Measurements from ENCODE around the gene PRSS58.

The PRSS58 gene

DNA sequence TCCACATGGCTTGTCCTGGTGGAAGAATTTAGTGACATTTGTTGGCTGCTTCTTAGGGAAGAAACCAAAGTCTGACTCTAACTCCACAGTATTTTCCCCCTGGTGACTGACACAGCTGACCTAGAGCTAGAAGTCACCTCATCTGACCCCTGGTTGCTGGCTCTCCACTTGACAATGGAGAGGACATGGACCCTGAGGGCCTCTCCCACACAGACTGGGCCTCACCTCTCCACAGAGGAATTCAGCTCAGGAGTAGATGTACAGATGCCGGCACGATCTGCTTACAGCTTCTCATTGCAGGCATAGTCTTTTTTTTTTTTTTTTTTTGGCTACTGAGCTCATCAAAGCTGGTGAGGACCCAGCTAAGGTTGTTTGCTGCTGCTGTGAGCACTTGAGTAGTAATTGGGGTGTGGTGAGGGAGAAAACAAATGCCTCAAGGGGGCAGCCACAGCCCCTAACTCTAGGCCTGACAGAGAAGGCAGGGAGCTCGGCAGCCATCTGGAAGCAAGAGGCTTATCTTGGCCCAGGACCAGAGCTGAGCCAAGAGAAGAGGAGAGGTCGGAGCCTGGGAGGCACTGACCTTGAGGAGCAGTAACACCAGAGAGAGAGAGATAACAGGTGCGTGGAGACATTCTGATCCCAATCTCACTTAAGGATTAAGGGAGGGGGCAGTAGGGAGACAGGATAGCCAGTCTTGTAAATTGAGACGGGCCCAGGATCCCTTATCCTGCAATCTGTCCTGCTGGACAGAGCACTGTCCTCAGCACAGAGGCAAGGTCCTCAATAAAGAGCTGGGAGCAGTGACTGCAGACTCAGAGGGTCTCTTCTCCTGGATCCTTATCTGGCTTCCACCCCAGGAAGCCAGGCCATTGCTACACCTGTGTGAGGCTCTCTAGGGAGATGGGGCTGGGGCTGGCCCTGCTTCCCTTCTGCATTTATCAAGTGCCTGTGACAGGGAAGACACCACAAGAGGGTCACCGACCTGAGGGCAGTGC lies 9.4 kb downstream of the PRSS58 start:
- DNase-seq (ENCODE audit: extremely low spot score) = no peak
- TF ChIP-seq FOXA1 (IDR thresholded peaks at IDR 0.05) (no peak), NFRKB (IDR thresholded peaks at IDR 0.05) (no peak), SP1 (IDR thresholded peaks at IDR 0.05) (no peak), FOXM1 (IDR thresholded peaks at IDR 0.05; ENCODE audit: borderline replicate concordance) (no peak), L3MBTL2 (conservative IDR thresholded peaks at IDR 0.05) (no peak), TARDBP (IDR thresholded peaks at IDR 0.05) (no peak), ELF4 (IDR thresholded peaks at IDR 0.05) (no peak), FOXK2 (IDR thresholded peaks at IDR 0.05) (no peak), ARNT (IDR thresholded peaks at IDR 0.05) (no peak), BHLHE40 (IDR thresholded peaks at IDR 0.05; ENCODE audit: borderline replicate concordance) (no peak), LEF1 (IDR thresholded peaks at IDR 0.05; ENCODE audit: borderline replicate concordance) (no peak), CTBP1 (IDR thresholded peaks at IDR 0.05; ENCODE audit: borderline replicate concordance) (no peak), HDGF (IDR thresholded peaks at IDR 0.05; ENCODE audit: borderline replicate concordance) (no peak), ZNF384 (IDR thresholded peaks at IDR 0.05) (no peak), SUZ12 (IDR thresholded peaks at IDR 0.05) (no peak)
- TF ChIP-seq, protein P1, sequence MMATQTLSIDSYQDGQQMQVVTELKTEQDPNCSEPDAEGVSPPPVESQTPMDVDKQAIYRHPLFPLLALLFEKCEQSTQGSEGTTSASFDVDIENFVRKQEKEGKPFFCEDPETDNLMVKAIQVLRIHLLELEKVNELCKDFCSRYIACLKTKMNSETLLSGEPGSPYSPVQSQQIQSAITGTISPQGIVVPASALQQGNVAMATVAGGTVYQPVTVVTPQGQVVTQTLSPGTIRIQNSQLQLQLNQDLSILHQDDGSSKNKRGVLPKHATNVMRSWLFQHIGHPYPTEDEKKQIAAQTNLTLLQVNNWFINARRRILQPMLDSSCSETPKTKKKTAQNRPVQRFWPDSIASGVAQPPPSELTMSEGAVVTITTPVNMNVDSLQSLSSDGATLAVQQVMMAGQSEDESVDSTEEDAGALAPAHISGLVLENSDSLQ (IDR thresholded peaks at IDR 0.05) = no peak
- CTCF ChIA-PET = interaction anchor here (0.6 kb wide), 1 partner anchor 335 kb away, joined by 3 read pairs; no protein-coding TSS in a partner anchor

DNA sequence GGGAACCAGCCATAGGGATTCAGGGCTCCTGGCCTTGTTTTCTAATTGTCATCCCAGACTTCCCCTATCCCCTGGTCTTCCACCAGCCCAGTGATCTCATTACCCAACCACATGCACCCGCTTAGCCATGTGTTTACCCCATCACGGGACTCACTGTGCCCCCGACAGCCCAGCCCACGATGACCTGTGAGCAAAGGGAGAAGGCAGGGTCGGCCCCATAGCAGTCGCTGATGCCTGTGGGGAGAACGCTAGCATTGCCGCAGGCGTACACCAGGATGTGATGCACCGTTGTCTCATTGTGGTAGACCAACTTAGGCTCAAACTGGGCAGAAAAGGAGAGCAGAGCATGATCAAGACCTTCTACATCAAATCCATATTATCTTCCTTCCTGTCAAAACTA lies 14.0 kb downstream of the PRSS58 start:
- POLR2A ChIA-PET = no interaction called here
- CTCF ChIA-PET = no interaction called here
- TF ChIP-seq ZNF384 (IDR thresholded peaks at IDR 0.05) = no peak
- no peak for TF ChIP-seq SP1 (IDR thresholded peaks at IDR 0.05)
- no peak for TF ChIP-seq LEF1 (IDR thresholded peaks at IDR 0.05; ENCODE audit: borderline replicate concordance)
- TF ChIP-seq FOXM1 (IDR thresholded peaks at IDR 0.05; ENCODE audit: borderline replicate concordance) = no peak
- no peak for TF ChIP-seq FOXA1 (IDR thresholded peaks at IDR 0.05)
- no peak for TF ChIP-seq SUZ12 (IDR thresholded peaks at IDR 0.05)
- no peak for DNase-seq (ENCODE audit: extremely low spot score)

More for the DNA sequence above, 9.4 kb downstream of the PRSS58 start:
- POLR2A ChIA-PET = no interaction called here

DNA sequence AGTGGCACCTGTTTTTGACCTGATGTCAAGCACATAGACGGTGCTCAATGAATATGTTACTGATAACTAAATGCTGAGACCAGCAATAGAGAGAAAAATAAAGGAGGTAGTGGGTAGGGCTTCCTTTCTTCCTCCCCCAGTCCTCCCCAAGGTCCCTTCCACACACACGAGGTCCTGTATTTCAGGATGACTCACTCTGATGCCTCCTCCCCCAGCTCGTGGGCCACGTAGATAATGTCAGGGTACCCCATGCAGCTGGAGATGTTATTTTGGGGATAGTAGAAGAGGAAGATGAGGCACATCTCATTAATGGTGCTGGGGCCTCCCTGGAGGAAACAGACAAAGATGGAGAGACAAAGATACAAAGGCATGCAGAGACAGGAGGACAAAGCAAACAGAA lies 17.3 kb downstream of the PRSS58 start:
- no peak for DNase-seq (ENCODE audit: extremely low spot score)
- ChIA-PET CTCF (no interaction called here), POLR2A (no interaction called here)
- TF ChIP-seq ARNT (IDR thresholded peaks at IDR 0.05) (no peak), HDGF (IDR thresholded peaks at IDR 0.05; ENCODE audit: borderline replicate concordance) (no peak), L3MBTL2 (conservative IDR thresholded peaks at IDR 0.05) (no peak), ELF4 (IDR thresholded peaks at IDR 0.05) (no peak), LEF1 (IDR thresholded peaks at IDR 0.05; ENCODE audit: borderline replicate concordance) (no peak), BHLHE40 (IDR thresholded peaks at IDR 0.05; ENCODE audit: borderline replicate concordance) (no peak), FOXM1 (IDR thresholded peaks at IDR 0.05; ENCODE audit: borderline replicate concordance) (no peak), SUZ12 (IDR thresholded peaks at IDR 0.05) (no peak), SP1 (IDR thresholded peaks at IDR 0.05) (no peak), NFRKB (IDR thresholded peaks at IDR 0.05) (no peak), ZNF384 (IDR thresholded peaks at IDR 0.05) (no peak), CTBP1 (IDR thresholded peaks at IDR 0.05; ENCODE audit: borderline replicate concordance) (no peak), FOXA1 (IDR thresholded peaks at IDR 0.05) (no peak), TARDBP (IDR thresholded peaks at IDR 0.05) (no peak), FOXK2 (IDR thresholded peaks at IDR 0.05) (no peak)
- TF ChIP-seq, protein P1 (IDR thresholded peaks at IDR 0.05) = no peak

DNA sequence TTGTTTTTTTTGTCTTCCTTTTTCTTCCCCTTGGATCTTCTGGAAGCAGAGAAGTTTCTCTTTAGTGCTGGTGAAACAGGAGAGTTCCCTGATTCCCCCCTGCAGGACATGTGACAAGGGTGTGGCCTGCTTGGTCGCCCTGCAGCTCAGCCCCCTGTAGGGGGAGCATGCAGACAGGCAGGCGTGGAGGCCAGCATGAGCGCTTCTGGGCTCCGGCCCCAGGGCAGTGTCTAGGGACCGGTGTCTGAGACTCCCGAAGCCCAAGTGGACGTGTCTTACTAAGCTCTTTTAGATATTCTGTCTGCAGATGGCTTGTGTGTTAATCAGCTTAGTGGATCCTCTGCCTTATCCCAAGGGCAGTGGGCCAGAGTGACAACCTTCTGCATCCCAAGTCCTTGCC lies 26.1 kb downstream of the PRSS58 start:
- ChIA-PET POLR2A (no interaction called here), CTCF (no interaction called here)

DNA sequence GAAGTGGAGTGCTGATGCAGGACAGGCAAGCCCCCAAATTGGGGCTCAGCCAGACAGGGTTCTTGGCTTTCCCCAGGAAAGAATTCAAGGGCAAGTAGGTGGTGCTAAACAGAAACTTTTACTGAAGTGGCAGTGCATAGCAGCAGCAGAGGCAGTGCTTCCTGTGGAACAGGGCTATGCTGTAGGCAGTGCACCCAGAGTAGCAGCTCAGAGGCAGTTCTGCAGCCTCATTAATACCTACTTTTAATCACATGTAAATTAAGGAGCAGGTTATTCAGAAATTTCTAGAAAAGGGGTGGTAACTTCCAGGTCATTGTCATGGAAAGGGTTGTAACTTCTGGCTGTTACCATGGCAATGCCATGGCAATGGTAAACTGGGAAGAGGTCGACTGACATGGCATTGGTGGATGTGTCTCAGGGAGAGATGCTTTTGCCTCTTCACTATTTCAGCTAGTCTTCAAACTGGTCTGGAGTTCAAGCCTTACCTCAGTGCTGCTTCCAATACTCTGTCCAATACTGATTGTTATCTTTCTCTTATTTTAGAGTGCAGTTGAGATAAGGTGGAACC lies 29.2 kb downstream of the PRSS58 start:
- TF ChIP-seq ZNF384 (IDR thresholded peaks at IDR 0.05) (no peak), FOXA1 (IDR thresholded peaks at IDR 0.05) (no peak), SUZ12 (IDR thresholded peaks at IDR 0.05) (no peak), L3MBTL2 (conservative IDR thresholded peaks at IDR 0.05) (no peak), FOXM1 (IDR thresholded peaks at IDR 0.05; ENCODE audit: borderline replicate concordance) (no peak), BHLHE40 (IDR thresholded peaks at IDR 0.05; ENCODE audit: borderline replicate concordance) (no peak), NFRKB (IDR thresholded peaks at IDR 0.05) (no peak), TARDBP (IDR thresholded peaks at IDR 0.05) (no peak), LEF1 (IDR thresholded peaks at IDR 0.05; ENCODE audit: borderline replicate concordance) (no peak), FOXK2 (IDR thresholded peaks at IDR 0.05) (no peak), HDGF (IDR thresholded peaks at IDR 0.05; ENCODE audit: borderline replicate concordance) (no peak), CTBP1 (IDR thresholded peaks at IDR 0.05; ENCODE audit: borderline replicate concordance) (no peak), ELF4 (IDR thresholded peaks at IDR 0.05) (no peak), ARNT (IDR thresholded peaks at IDR 0.05) (no peak), SP1 (IDR thresholded peaks at IDR 0.05) (no peak)
- TF ChIP-seq, protein P1 (IDR thresholded peaks at IDR 0.05) = no peak
- no peak for DNase-seq (ENCODE audit: extremely low spot score)
- CTCF ChIA-PET = interaction anchor here (1.7 kb wide), 1 partner anchor 252 kb away, joined by 8 read pairs; no protein-coding TSS in a partner anchor
- POLR2A ChIA-PET = no interaction called here

More for the DNA sequence above, 26.1 kb downstream of the PRSS58 start:
- peak; percentile 73 for DNase-seq (ENCODE audit: extremely low spot score)
- TF ChIP-seq ZNF384 (IDR thresholded peaks at IDR 0.05) = no peak
- TF ChIP-seq L3MBTL2 (conservative IDR thresholded peaks at IDR 0.05) = 0 out of 2 replicates have a peak, but pooled peaks have one; percentile 17
- no peak for TF ChIP-seq SUZ12 (IDR thresholded peaks at IDR 0.05)
- no peak for TF ChIP-seq HDGF (IDR thresholded peaks at IDR 0.05; ENCODE audit: borderline replicate concordance)

Data from HEK293T (cell line).